ENCODE measurements around the gene EFNB3. TPM values are rescaled to one million over a fixed set of nuclear protein-coding genes. Genes with fewer than 3 reads are reported as not detected.

The EFNB3 gene
- total and polyA plus RNA-seq, 2 of the 8 experiments (the other 6 are each of a cell fraction or from before 2014, with no cell fraction given): 15.0 to 27.3 TPM

DNA sequence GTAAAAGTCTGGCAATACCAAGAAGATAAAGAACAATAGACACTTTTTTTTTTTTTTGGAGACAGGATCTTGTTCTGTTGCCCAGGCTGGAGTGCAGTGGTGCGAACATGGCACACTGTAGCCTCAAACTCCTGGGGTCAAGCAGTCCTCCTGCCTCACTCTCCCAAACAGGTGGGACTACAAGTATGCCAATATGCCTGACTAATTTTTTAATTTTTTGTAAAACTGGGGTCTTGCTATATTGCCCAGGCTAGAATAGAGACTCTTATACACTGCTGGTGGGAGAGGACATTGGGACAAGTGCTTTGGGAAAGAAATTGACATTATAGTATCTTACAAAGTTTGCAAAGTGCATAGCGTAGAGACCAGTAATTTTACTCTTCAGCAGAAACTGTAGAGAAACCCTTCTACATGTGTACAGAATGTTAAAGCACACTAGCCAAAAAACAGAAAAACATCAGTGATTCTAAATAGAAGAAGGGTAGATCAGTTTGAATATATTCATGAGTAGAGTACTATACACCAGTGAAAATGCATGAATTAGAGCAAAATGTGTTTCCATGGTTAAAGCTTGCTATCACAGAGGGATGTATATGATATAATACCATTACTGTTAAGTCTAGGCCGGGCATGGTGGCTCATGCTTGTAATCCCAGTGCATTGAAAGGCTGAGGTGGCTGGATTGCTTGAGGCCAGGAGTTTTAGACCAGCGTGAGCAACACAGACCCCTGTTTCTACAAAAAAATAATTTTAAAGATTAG is 7.0 kb upstream of the EFNB3 start (continued):
- TF ChIP-seq, protein P1, sequence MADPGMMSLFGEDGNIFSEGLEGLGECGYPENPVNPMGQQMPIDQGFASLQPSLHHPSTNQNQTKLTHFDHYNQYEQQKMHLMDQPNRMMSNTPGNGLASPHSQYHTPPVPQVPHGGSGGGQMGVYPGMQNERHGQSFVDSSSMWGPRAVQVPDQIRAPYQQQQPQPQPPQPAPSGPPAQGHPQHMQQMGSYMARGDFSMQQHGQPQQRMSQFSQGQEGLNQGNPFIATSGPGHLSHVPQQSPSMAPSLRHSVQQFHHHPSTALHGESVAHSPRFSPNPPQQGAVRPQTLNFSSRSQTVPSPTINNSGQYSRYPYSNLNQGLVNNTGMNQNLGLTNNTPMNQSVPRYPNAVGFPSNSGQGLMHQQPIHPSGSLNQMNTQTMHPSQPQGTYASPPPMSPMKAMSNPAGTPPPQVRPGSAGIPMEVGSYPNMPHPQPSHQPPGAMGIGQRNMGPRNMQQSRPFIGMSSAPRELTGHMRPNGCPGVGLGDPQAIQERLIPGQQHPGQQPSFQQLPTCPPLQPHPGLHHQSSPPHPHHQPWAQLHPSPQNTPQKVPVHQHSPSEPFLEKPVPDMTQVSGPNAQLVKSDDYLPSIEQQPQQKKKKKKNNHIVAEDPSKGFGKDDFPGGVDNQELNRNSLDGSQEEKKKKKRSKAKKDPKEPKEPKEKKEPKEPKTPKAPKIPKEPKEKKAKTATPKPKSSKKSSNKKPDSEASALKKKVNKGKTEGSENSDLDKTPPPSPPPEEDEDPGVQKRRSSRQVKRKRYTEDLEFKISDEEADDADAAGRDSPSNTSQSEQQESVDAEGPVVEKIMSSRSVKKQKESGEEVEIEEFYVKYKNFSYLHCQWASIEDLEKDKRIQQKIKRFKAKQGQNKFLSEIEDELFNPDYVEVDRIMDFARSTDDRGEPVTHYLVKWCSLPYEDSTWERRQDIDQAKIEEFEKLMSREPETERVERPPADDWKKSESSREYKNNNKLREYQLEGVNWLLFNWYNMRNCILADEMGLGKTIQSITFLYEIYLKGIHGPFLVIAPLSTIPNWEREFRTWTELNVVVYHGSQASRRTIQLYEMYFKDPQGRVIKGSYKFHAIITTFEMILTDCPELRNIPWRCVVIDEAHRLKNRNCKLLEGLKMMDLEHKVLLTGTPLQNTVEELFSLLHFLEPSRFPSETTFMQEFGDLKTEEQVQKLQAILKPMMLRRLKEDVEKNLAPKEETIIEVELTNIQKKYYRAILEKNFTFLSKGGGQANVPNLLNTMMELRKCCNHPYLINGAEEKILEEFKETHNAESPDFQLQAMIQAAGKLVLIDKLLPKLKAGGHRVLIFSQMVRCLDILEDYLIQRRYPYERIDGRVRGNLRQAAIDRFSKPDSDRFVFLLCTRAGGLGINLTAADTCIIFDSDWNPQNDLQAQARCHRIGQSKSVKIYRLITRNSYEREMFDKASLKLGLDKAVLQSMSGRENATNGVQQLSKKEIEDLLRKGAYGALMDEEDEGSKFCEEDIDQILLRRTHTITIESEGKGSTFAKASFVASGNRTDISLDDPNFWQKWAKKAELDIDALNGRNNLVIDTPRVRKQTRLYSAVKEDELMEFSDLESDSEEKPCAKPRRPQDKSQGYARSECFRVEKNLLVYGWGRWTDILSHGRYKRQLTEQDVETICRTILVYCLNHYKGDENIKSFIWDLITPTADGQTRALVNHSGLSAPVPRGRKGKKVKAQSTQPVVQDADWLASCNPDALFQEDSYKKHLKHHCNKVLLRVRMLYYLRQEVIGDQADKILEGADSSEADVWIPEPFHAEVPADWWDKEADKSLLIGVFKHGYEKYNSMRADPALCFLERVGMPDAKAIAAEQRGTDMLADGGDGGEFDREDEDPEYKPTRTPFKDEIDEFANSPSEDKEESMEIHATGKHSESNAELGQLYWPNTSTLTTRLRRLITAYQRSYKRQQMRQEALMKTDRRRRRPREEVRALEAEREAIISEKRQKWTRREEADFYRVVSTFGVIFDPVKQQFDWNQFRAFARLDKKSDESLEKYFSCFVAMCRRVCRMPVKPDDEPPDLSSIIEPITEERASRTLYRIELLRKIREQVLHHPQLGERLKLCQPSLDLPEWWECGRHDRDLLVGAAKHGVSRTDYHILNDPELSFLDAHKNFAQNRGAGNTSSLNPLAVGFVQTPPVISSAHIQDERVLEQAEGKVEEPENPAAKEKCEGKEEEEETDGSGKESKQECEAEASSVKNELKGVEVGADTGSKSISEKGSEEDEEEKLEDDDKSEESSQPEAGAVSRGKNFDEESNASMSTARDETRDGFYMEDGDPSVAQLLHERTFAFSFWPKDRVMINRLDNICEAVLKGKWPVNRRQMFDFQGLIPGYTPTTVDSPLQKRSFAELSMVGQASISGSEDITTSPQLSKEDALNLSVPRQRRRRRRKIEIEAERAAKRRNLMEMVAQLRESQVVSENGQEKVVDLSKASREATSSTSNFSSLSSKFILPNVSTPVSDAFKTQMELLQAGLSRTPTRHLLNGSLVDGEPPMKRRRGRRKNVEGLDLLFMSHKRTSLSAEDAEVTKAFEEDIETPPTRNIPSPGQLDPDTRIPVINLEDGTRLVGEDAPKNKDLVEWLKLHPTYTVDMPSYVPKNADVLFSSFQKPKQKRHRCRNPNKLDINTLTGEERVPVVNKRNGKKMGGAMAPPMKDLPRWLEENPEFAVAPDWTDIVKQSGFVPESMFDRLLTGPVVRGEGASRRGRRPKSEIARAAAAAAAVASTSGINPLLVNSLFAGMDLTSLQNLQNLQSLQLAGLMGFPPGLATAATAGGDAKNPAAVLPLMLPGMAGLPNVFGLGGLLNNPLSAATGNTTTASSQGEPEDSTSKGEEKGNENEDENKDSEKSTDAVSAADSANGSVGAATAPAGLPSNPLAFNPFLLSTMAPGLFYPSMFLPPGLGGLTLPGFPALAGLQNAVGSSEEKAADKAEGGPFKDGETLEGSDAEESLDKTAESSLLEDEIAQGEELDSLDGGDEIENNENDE (IDR thresholded peaks at IDR 0.05; ENCODE audit: insufficient replicate concordance, low read length): no peak
- TF ChIP-seq RNF2 (IDR thresholded peaks at IDR 0.05; ENCODE audit: borderline replicate concordance, low read depth, low read length, missing control alignments, poor library complexity, severe bottlenecking): no peak
- TF ChIP-seq SUZ12 (IDR thresholded peaks at IDR 0.05; ENCODE audit: low read length): no peak
- TF ChIP-seq SP2 (IDR thresholded peaks at IDR 0.05; ENCODE audit: low read length): no peak
- TF ChIP-seq CHD2 (IDR thresholded peaks at IDR 0.05; ENCODE audit: low read length): no peak
- TF ChIP-seq ZNF274 (IDR thresholded peaks at IDR 0.05; ENCODE audit: borderline replicate concordance, extremely low read depth, low read length): no peak

Data from H1 (cell line).